ENCODE measurements around the gene BEND3. TPM values are rescaled to one million over a fixed set of nuclear protein-coding genes. Genes with fewer than 3 reads are reported as not detected.

The BEND3 gene
- total and polyA plus RNA-seq, 9 donors: 2.3 to 3.8 (median 2.9) TPM

- Histone ChIP-seq H3K27me3 (ENCODE audit: control insufficient read depth, insufficient read depth, low read length) (no peaks in the 10 kb centered on the region), H3K4me1 (ENCODE audit: control insufficient read depth, insufficient read depth, low read length) (peaks cover 3% of the 10 kb centered on the region), H3K4me3 (ENCODE audit: low read length) (no peak overlapping the region), H3K36me3 (ENCODE audit: control insufficient read depth, insufficient read depth, low read length) (peaks cover 31% of the 10 kb centered on the region), H3K9me3 (replicated peaks; ENCODE audit: control insufficient read depth, low read depth, low read length) (no peaks in the 10 kb centered on the region), H3K27ac (ENCODE audit: low read length) (no peak overlapping the region)
- no peak for DNase-seq
- WGBS (ENCODE audit: insufficient coverage): 96% methylated on average over 68 of the region's 69 CpGs
These were observed 46.4 kb downstream of the BEND3 start for GRCh38 chr6:107068691-107069630.

- H3K4me3 ChIP-seq (ENCODE audit: low read length): no peak overlapping the region
- no peaks in the 10 kb centered on the region for H3K9me3 ChIP-seq (replicated peaks; ENCODE audit: control insufficient read depth, low read depth, low read length)
- 88% methylated on average over 4 of the region's 9 CpGs for WGBS (ENCODE audit: insufficient coverage)
- DNase-seq: no peak
- no peaks in the 10 kb centered on the region for H3K27me3 ChIP-seq (ENCODE audit: control insufficient read depth, insufficient read depth, low read length)
- H3K36me3 ChIP-seq (ENCODE audit: control insufficient read depth, insufficient read depth, low read length): peaks cover 31% of the 10 kb centered on the region
- H3K27ac ChIP-seq (ENCODE audit: low read length): no peak overlapping the region
- H3K4me1 ChIP-seq (ENCODE audit: control insufficient read depth, insufficient read depth, low read length): peaks cover 3% of the 10 kb centered on the region
These were observed 48.3 kb downstream of the BEND3 start for GRCh38 chr6:107066697-107067659.

- Histone ChIP-seq H3K4me1 (ENCODE audit: control insufficient read depth, insufficient read depth, low read length) (peaks cover 3% of the 10 kb centered on the region), H3K27me3 (ENCODE audit: control insufficient read depth, insufficient read depth, low read length) (no peaks in the 10 kb centered on the region), H3K9me3 (replicated peaks; ENCODE audit: control insufficient read depth, low read depth, low read length) (no peaks in the 10 kb centered on the region), H3K36me3 (ENCODE audit: control insufficient read depth, insufficient read depth, low read length) (peaks cover 18% of the 10 kb centered on the region), H3K4me3 (ENCODE audit: low read length) (no peak overlapping the region), H3K27ac (ENCODE audit: low read length) (no peak overlapping the region)
- peak; percentile 44 for DNase-seq
- WGBS (ENCODE audit: insufficient coverage): 37% methylated on average over 3 of the region's 6 CpGs
These were observed 50.7 kb downstream of the BEND3 start for GRCh38 chr6:107064579-107065065.

GRCh38 chr6:107062691-107063090, 52.6 kb downstream of the BEND3 start:
- no peak overlapping the region for H3K27ac ChIP-seq (ENCODE audit: low read length)
- H3K27me3 ChIP-seq (ENCODE audit: control insufficient read depth, insufficient read depth, low read length): no peaks in the 10 kb centered on the region
- no peak overlapping the region for H3K4me3 ChIP-seq (ENCODE audit: low read length)
- peaks cover under 1% of the 10 kb centered on the region for H3K36me3 ChIP-seq (ENCODE audit: control insufficient read depth, insufficient read depth, low read length)
- no peak for DNase-seq
- no CpG with 5 or more reads among the region's 3 CpGs for WGBS (ENCODE audit: insufficient coverage)
- H3K9me3 ChIP-seq (replicated peaks; ENCODE audit: control insufficient read depth, low read depth, low read length): no peaks in the 10 kb centered on the region
- peaks cover 3% of the 10 kb centered on the region for H3K4me1 ChIP-seq (ENCODE audit: control insufficient read depth, insufficient read depth, low read length)

GRCh38 chr6:107061125-107062020, 53.9 kb downstream of the BEND3 start:
- 49% methylated on average over 9 of the region's 14 CpGs for WGBS (ENCODE audit: insufficient coverage)
- Histone ChIP-seq H3K36me3 (ENCODE audit: control insufficient read depth, insufficient read depth, low read length) (no peaks in the 10 kb centered on the region), H3K4me1 (ENCODE audit: control insufficient read depth, insufficient read depth, low read length) (peaks cover 3% of the 10 kb centered on the region), H3K9me3 (replicated peaks; ENCODE audit: control insufficient read depth, low read depth, low read length) (no peaks in the 10 kb centered on the region), H3K27ac (ENCODE audit: low read length) (no peak overlapping the region), H3K4me3 (ENCODE audit: low read length) (no peak overlapping the region), H3K27me3 (ENCODE audit: control insufficient read depth, insufficient read depth, low read length) (no peaks in the 10 kb centered on the region)
- DNase-seq: no peak

GRCh38 chr6:107060704-107061103, 54.6 kb downstream of the BEND3 start:
- no peaks in the 10 kb centered on the region for H3K36me3 ChIP-seq (ENCODE audit: control insufficient read depth, insufficient read depth, low read length)
- H3K9me3 ChIP-seq (replicated peaks; ENCODE audit: control insufficient read depth, low read depth, low read length): no peaks in the 10 kb centered on the region
- H3K27ac ChIP-seq (ENCODE audit: low read length): no peak overlapping the region
- 68% methylated on average over 4 of the region's 6 CpGs for WGBS (ENCODE audit: insufficient coverage)
- H3K4me3 ChIP-seq (ENCODE audit: low read length): no peak overlapping the region
- no peak for DNase-seq
- H3K27me3 ChIP-seq (ENCODE audit: control insufficient read depth, insufficient read depth, low read length): no peaks in the 10 kb centered on the region
- H3K4me1 ChIP-seq (ENCODE audit: control insufficient read depth, insufficient read depth, low read length): peaks cover 3% of the 10 kb centered on the region

- peak; percentile 38 for DNase-seq
- Histone ChIP-seq H3K27me3 (ENCODE audit: control insufficient read depth, insufficient read depth, low read length) (no peaks in the 10 kb centered on the region), H3K4me1 (ENCODE audit: control insufficient read depth, insufficient read depth, low read length) (peaks cover 2% of the 10 kb centered on the region), H3K27ac (ENCODE audit: low read length) (no peak overlapping the region), H3K9me3 (replicated peaks; ENCODE audit: control insufficient read depth, low read depth, low read length) (no peaks in the 10 kb centered on the region), H3K36me3 (ENCODE audit: control insufficient read depth, insufficient read depth, low read length) (no peaks in the 10 kb centered on the region), H3K4me3 (ENCODE audit: low read length) (no peak overlapping the region)
- 31% methylated on average over 3 of the region's 4 CpGs for WGBS (ENCODE audit: insufficient coverage)
These were observed 55.7 kb downstream of the BEND3 start for GRCh38 chr6:107059606-107060005.

GRCh38 chr6:107057679-107058078, 57.6 kb downstream of the BEND3 start:
- no peak overlapping the region for H3K4me3 ChIP-seq (ENCODE audit: low read length)
- no peaks in the 10 kb centered on the region for H3K9me3 ChIP-seq (replicated peaks; ENCODE audit: control insufficient read depth, low read depth, low read length)
- H3K36me3 ChIP-seq (ENCODE audit: control insufficient read depth, insufficient read depth, low read length): no peaks in the 10 kb centered on the region
- no CpG with 5 or more reads among the region's 2 CpGs for WGBS (ENCODE audit: insufficient coverage)
- H3K27me3 ChIP-seq (ENCODE audit: control insufficient read depth, insufficient read depth, low read length): no peaks in the 10 kb centered on the region
- DNase-seq: no peak
- H3K4me1 ChIP-seq (ENCODE audit: control insufficient read depth, insufficient read depth, low read length): no peaks in the 10 kb centered on the region
- H3K27ac ChIP-seq (ENCODE audit: low read length): no peak overlapping the region

GRCh38 chr6:107056796-107057195, 58.5 kb downstream of the BEND3 start:
- 40% methylated on average over 1 of the region's 2 CpGs for WGBS (ENCODE audit: insufficient coverage)
- Histone ChIP-seq H3K4me1 (ENCODE audit: control insufficient read depth, insufficient read depth, low read length) (no peaks in the 10 kb centered on the region), H3K9me3 (replicated peaks; ENCODE audit: control insufficient read depth, low read depth, low read length) (no peaks in the 10 kb centered on the region), H3K4me3 (ENCODE audit: low read length) (no peak overlapping the region), H3K36me3 (ENCODE audit: control insufficient read depth, insufficient read depth, low read length) (peaks cover 1% of the 10 kb centered on the region), H3K27ac (ENCODE audit: low read length) (no peak overlapping the region), H3K27me3 (ENCODE audit: control insufficient read depth, insufficient read depth, low read length) (no peaks in the 10 kb centered on the region)
- DNase-seq: peak; percentile 66

Data from muscle of leg (tissue), 11 donors.